ENCODE results near the gene PAXX. TPM values are rescaled to one million over a fixed set of nuclear protein-coding genes. Genes with fewer than 3 reads are reported as not detected.

PAXX gene
- polyA plus RNA-seq, 10 donors: 11.8 to 28.5 (median 21.6) TPM

GRCh38 chr9:136964833-136965422 is 27.3 kb upstream of the PAXX start:
- no peak for DNase-seq

DNA sequence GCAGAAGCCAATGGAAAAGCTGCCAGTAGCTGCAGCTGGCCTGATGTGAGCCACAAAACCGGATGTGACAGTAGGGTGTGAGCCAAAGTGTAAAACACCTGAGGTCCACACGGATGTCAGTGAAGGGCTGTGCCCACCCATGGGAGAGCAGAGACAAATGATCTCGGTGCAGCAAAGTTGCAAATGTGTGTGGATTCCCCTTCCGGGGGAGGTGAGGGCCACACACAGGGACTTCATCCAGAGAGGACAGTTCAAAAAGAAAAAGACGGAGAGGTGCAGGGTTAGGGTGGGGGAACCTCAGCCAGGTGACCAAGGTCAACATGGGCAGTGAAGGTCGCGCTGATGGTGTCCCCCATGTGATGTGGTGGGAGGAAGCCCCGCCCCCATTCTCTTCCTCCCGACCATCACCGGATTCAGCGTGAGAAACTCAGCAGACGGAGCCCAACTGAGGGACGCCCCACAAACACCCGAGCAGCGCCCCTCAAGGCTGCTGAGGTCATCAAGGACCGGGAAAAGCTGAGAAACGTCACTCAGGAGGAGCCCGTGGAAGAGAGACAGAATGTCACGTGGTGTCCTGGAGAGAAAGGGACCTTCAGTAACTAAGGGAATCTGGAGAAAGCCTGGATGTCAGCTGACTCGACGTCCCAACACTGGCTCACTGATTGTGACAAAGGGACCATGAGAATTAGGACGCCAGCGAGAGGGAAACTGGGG is 26.3 kb upstream of the PAXX start:
- peak in 1 of 3 donors; percentile 52 for DNase-seq

DNA sequence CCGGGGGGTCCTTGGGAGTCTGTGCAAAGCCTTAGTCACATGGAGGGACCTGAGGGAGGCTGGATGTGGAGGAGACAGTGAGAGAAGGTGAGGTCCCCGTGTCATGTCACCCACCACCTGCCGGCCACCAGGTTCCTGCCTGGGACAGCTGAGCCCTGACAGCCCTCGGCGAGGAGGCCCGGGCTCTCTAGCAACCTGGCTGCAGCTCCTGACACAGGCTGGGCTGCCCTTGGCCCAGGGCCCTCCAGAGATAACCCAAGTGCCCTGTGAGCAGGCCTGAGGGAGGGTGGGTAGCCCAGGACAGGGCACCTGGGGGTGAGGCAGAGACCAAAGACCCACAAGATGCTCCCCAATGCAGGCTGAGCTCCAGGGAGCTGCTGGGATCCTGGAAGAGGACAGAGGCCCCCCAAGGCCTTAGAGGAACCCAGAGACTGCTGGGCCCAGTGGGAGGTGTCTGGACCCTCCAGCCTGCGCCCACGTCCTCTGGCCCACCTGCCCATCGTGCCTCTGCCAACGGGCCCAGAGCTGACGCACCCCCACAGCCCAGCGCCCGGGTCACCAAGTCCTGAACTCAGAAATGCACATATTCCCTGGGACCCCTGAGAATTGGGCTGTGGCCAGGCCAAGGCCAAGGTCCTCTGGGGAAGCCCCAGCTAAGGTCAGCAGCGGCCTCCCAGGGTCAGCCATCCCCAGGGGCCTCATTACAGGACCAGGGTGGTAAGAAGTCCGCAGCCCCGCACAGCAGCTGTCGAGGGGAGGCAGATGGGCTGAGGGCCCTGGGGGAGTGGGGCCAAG is 23.7 kb upstream of the PAXX start:
- no peak for DNase-seq

- DNase-seq: no peak
These were observed 23.1 kb upstream of the PAXX start for GRCh38 chr9:136969150-136969549.

GRCh38 chr9:136969774-136970173 is 22.4 kb upstream of the PAXX start:
- DNase-seq: no peak

- DNase-seq: no peak
These were observed 21.9 kb upstream of the PAXX start for GRCh38 chr9:136970361-136970760.

DNA sequence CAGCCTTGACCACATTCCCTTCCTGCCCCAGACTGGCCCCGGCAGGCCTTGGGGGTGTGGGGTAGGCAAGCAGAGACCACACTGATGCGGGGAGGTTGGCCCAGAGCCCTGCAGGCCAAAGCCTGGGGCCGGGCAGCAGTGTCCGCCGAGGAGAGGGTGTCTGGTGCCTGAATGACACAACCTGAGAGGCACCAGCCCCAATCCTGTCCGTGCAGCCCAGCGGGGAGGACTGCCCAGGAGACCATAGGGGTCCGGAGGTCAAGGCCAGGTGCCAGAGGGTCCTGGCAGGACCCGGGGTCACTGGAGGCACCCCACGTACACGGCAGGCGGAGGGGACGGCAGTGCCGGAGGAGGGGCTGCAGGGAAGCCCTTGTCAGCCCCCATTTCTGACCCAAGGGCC is 20.5 kb upstream of the PAXX start:
- no peak for DNase-seq

- DNase-seq: no peak
These were observed 19.9 kb upstream of the PAXX start for GRCh38 chr9:136972335-136972734.

DNA sequence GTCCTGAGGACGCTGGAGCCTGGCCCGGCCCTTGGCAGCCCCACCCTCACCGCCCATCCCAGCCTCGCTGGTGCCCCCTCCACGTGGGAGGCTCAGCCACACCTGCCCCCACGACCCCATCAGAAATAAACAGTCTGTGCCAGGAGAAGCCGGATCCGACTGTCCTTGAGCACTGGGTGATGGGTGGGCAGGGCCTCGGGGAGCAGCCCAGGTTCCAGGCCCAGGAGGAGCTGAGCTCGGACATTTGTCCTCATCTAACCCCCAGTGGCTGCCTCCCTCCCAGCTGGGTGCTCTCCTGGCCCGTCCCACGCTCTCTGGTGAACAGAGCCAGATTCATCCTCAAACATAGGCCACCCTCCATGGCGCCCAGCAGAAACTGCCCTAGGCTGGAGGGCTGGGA is 19.5 kb upstream of the PAXX start:
- no peak for DNase-seq

- DNase-seq: no peak
These were observed 18.3 kb upstream of the PAXX start for GRCh38 chr9:136973618-136974617.

DNA sequence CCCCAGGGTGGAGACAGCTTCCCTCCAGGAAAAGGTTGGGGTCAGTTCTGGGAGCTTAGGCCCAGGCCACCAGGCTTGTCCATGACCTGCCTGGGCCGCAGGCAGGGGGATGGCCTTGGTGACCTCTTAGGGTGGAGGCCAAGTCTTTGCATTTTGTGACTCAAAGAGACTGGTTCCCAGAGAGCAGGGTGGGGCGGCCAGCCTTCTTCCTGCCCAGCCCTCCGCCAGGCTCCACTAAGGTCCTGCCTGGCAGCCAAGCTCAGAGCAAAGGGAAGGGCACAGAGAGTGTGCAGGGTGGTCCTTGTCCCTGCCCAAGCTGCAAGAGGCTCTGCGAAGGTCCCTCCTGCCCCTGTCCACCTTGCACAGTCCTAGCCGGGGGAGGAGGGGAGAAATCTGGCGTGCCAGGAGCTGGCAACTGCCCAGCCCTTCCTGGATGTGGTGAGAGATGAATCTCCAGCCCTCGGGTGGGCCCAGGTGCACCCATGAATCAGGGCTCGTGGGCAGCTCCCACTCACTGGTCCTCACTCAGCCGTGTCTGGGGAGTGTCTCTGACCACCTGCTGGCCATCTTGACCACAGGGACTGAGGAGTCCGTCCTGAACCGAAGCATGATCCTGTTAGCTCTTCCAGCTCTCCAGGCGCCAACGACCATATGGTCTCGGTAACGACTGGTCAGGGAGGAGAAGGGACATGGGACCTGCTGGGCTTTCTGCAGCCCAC is 17.2 kb upstream of the PAXX start:
- DNase-seq: no peak

- peak in 1 of 3 donors; percentile 54 for DNase-seq
These were observed 16.6 kb upstream of the PAXX start for GRCh38 chr9:136975644-136976043.

DNA sequence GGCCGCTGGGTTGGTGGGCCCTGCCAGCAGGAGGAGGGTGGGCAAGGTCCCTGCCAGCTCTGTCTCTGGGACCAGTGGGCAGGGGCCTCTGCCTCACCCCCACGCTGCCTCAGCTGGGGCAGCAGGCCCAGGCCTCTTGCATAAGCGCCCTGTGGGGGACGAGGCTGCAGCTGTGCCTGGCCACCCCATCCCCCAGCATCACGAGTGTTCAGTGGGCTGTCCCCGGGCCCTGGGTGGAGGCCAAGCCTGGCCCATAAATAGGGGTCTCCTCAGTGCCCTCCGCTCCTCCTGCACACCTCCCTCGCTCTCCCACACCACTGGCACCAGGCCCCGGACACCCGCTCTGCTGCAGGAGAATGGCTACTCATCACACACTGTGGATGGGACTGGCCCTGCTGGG is 15.0 kb upstream of the PAXX start, which contains the start of gene PTGDS:
TSS of gene PTGDS (plus strand) at position 282 of the 400 bp plus-strand sequence. CDS start at position 357, 75 bp downstream.
- DNase-seq: peak in 1 of 3 donors; percentile 62

DNA sequence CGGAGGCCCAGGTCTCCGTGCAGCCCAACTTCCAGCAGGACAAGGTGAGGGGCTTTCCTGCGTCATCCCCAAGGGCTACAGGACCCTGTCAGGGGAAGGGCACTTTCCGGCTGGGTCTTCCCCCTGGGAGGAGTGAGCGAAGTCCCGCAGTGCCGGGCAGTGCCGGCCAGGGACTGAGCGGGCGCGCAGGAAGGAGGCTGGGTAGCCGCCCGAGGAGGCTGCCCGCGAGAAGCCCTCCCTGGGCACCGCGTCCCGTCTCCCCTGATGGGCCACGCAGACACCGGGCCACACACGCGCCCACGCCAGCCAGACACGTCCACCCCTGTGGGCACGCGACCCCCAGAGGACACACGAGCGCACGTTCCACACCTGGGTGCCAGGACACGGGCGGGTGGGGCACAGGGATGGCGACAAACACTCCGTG is 14.6 kb upstream of the PAXX start:
- no peak for DNase-seq

DNA sequence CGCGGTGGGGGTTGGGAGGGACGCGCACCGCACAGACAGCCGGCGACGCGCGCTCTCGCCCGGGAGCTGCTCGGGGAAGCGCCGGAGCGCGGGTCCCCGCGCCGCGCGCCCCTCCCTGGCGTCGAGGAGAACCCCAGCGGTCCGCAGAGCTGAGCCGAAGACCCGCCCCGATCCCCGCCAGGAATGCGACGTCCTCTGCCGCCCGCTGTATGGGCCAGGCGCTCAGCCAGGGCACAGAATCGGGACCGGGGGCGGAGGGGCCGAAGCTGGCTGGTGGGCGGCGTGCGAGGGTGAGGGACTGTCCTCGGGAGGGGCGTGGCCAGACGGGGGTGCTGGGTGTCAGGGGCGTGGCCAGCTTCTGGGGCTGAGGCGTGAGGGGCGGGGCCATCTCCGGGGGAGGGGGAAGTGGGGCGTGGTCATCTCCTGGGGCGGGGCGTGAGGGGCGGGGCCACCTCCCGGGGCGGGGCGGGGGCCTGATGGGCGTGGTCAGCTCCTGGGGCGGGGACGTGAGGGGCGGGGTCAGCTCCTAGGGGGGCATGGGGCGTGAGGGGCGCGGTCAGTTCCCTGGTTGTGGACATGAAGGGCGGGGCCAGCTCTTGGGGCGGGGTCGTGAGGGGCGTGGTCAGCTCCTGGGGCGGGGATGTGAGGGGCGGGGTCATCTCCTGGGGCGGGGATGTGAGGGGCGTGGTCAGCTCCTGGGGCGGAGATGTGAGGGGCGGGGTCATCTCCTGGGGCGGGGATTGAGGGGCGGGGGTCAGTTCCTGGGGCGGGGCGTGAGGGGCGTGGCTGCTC is 14.0 kb upstream of the PAXX start:
- peak in 1 of 3 donors; percentile 79 for DNase-seq

DNA sequence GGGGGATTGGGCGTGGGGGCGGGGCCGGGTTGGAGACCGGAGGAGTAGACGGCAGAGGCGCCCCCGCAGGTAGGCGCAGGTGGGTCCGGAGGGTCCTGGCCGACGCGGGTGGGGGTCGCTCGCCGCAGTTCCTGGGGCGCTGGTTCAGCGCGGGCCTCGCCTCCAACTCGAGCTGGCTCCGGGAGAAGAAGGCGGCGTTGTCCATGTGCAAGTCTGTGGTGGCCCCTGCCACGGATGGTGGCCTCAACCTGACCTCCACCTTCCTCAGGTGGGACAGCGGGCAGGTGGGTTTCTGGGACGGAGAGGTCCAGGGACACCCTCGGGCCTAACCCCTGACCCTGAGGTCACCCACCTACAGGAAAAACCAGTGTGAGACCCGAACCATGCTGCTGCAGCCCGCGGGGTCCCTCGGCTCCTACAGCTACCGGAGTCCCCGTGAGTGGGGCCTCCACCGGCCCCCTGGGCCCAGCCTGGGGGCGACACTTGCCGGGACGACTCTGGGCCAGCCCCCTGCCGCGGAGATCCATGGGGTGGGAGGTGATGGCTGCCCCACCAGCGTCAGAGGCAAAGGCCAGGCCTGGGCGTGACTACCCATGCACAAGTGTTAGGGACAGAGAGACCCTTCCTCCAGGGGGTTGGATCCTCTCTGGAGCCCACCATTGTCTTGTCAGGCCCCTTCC is 13.2 kb upstream of the PAXX start:
- no peak for DNase-seq

GRCh38 chr9:136979769-136980587 is 12.2 kb upstream of the PAXX start:
- DNase-seq: no peak
